HCT116 (cell line): ENCODE data around the gene NOL4L. TPM values are rescaled to one million over a fixed set of nuclear protein-coding genes. Genes with fewer than 3 reads are reported as not detected.

ENCODE experiments used
- ATAC-seq: fragments of 200-7000 bp; cut with Tn5 transposase; 2 replicates; pipeline ENCODE4 v1.9.1; 2020; ENCODE audit warnings: mild to moderate bottlenecking, moderate library complexity
- BruUV-seq: library from RNA; stranded (reverse); fragments of 400-500 nt; replicated peaks from 2 replicates; lab custom pipeline; 2021; lab: Mats Ljungman, UMichigan
- CTCF ChIA-PET: fragments of 300-600 bp; sonication (Branson Sonifier 250); formaldehyde crosslinking; loops from one replicate; lab custom pipeline; 2021; ENCODE audit warnings: antibody characterized with exemption; lab: Charles Lee
- POLR2A ChIA-PET: fragments of 300-600, 350-600 bp; sonication (Branson Sonifier 250); formaldehyde crosslinking; loops from one replicate; lab custom pipeline; 2021; ENCODE audit warnings: antibody characterized with exemption; lab: Charles Lee
- RAD21 ChIA-PET, 2 experiments: fragments of 300-600 bp; sonication (Branson Sonifier 250); formaldehyde crosslinking; loops; one replicate each; lab custom pipeline; 2023; ENCODE audit warnings: low total read pairs in 2 of 2; ENCODE audit not compliant: uncharacterized antibody in 2 of 2, unreplicated experiment in 2 of 2, low non-redundant PET in 1 of 2; lab: Charles Lee
- DNase-seq: peaks from one replicate; pipeline ENCODE4 v3.0.0-alpha.2; 2010; ENCODE audit warnings: low read depth, low spot score
- H2AFZ ChIP-seq: fragments of 200-600 bp; shearing (Covaris generic), sonication (generic); 2 replicates; pipeline ENCODE4 v1.6.1; 2017; ENCODE audit warnings: low read depth, mixed run types, mixed read lengths, antibody characterized with exemption, low read length; ENCODE audit not compliant: poor library complexity, severe bottlenecking
- H3K27ac ChIP-seq: 2 replicates; pipeline ENCODE4 v1.5.1; 2012; ENCODE audit warnings: low read depth, low read length
- H3K27me3 ChIP-seq: fragments of 200-600 bp; sonication (generic); 2 replicates; pipeline ENCODE4 v1.6.1; 2016; ENCODE audit warnings: mixed run types, low read length, mixed read lengths; ENCODE audit not compliant: insufficient read depth
- H3K36me3 ChIP-seq, 2 experiments: fragments of 200-500 bp in 1 of 2; fragments of 200-600 bp in 1 of 2; sonication (Bioruptor generic) in 1 of 2; sonication (generic) in 1 of 2; 2 replicates each; pipeline versions ENCODE4 v1.5.1 to v1.6.1; 2014 to 2016; ENCODE audit warnings: low read length in 2 of 2, inconsistent platforms in 1 of 2, mixed read lengths in 1 of 2, mixed run types in 1 of 2; ENCODE audit not compliant: insufficient read depth in 2 of 2, control insufficient read depth in 1 of 2
- H3K4me1 ChIP-seq, 2 experiments: fragments of 200-600 bp in 1 of 2; sonication (generic) in 1 of 2; 2 replicates each; pipeline versions ENCODE4 v1.5.1 to v1.6.1; 2012 to 2017; ENCODE audit warnings: low read length in 2 of 2, inconsistent platforms in 1 of 2, mild to moderate bottlenecking in 1 of 2, mixed read lengths in 1 of 2, mixed run types in 1 of 2, moderate library complexity in 1 of 2; ENCODE audit not compliant: insufficient read depth in 2 of 2, control insufficient read depth in 1 of 2
- H3K4me2 ChIP-seq: fragments of 200-600 bp; sonication (generic); 2 replicates; pipeline ENCODE4 v1.6.1; 2017; ENCODE audit warnings: mixed run types, low read length, mixed read lengths
- H3K4me3 ChIP-seq, 2 experiments: fragments of 200-600 bp in 1 of 2; sonication (generic) in 1 of 2; replicated peaks in 1 of 2; 2 replicates each; pipeline ENCODE4 v1.5.1; 2011 to 2016; ENCODE audit warnings: low read length in 2 of 2, control low read depth in 1 of 2, low read depth in 1 of 2, mild to moderate bottlenecking in 1 of 2, mixed read lengths in 1 of 2, mixed run types in 1 of 2
- H3K79me2 ChIP-seq: fragments of 200-600 bp; sonication (generic); 2 replicates; pipeline ENCODE4 v1.6.1; 2017; ENCODE audit warnings: mild to moderate bottlenecking, mixed run types, low read length, moderate library complexity, mixed read lengths; ENCODE audit not compliant: insufficient read depth
- H3K9ac ChIP-seq: fragments of 200-600 bp; sonication (generic); 2 replicates; pipeline ENCODE4 v1.6.1; 2016; ENCODE audit warnings: low read length, mixed read lengths
- H3K9me2 ChIP-seq: fragments of 200-600 bp; sonication (generic), shearing (Covaris generic); 2 replicates; pipeline ENCODE4 v1.6.1; 2017; ENCODE audit warnings: mixed run types, mild to moderate bottlenecking, moderate library complexity; ENCODE audit not compliant: insufficient read depth
- H3K9me3 ChIP-seq, 2 experiments: fragments of 200-500 bp in 1 of 2; fragments of 200-600 bp in 1 of 2; sonication (Bioruptor generic) in 1 of 2; sonication (generic) in 1 of 2; 2 replicates each; pipeline ENCODE4 v1.6.1; 2014 to 2017; ENCODE audit warnings: low read length in 2 of 2, mixed read lengths in 2 of 2, inconsistent platforms in 1 of 2, low read depth in 1 of 2, mild to moderate bottlenecking in 1 of 2, mixed run types in 1 of 2, moderate library complexity in 1 of 2; ENCODE audit not compliant: control insufficient read depth in 1 of 2, insufficient read depth in 1 of 2
- H4K20me1 ChIP-seq: fragments of 200-600 bp; sonication (generic), shearing (Covaris generic); 2 replicates; pipeline ENCODE4 v1.6.1; 2017; ENCODE audit warnings: mixed run types, mild to moderate bottlenecking, moderate library complexity; ENCODE audit not compliant: insufficient read depth
- ATF3 ChIP-seq: IDR thresholded peaks from 2 replicates; pipeline ENCODE4 v1.6.1; 2012
- CBX3 ChIP-seq: IDR thresholded peaks from 2 replicates; pipeline ENCODE4 v1.6.1; 2012; ENCODE audit warnings: low read depth
- CEBPB ChIP-seq: IDR thresholded peaks from 2 replicates; pipeline ENCODE4 v1.6.1; 2012; ENCODE audit warnings: low read depth
- CTCF ChIP-seq, 3 experiments: fragments of 200-600 bp in 1 of 3; sonication (generic) in 1 of 3; IDR thresholded peaks in 2 of 3; conservative IDR thresholded peaks in 1 of 3; 2 replicates each; pipeline ENCODE4 v1.5.1; 2012 to 2017; ENCODE audit warnings: low read depth in 2 of 3, low read length in 2 of 3, antibody characterized with exemption in 1 of 3, borderline replicate concordance in 1 of 3, control low read depth in 1 of 3, mild to moderate bottlenecking in 1 of 3, mixed read lengths in 1 of 3, mixed run types in 1 of 3, moderate library complexity in 1 of 3; ENCODE audit not compliant: insufficient read depth in 1 of 3
- EGR1 ChIP-seq: IDR thresholded peaks from 2 replicates; pipeline ENCODE4 v1.6.1; 2012; ENCODE audit warnings: low read depth
- ELF1 ChIP-seq: IDR thresholded peaks from 2 replicates; pipeline ENCODE4 v1.6.1; 2012; ENCODE audit warnings: low read depth, borderline replicate concordance
- EZH2phosphoT487 ChIP-seq: fragments of 200-600 bp; IDR thresholded peaks from 2 replicates; pipeline ENCODE4 v1.6.1; 2018; ENCODE audit warnings: antibody characterized with exemption, borderline replicate concordance
- MAX ChIP-seq: IDR thresholded peaks from 2 replicates; pipeline ENCODE4 v1.6.1; 2012
- POLR2A ChIP-seq: IDR thresholded peaks from 2 replicates; pipeline ENCODE4 v1.7.0; 2011; ENCODE audit warnings: borderline replicate concordance; ENCODE audit not compliant: insufficient read depth, insufficient read length; ENCODE audit errors: extremely low read depth
- SIN3A ChIP-seq: IDR thresholded peaks from 2 replicates; pipeline ENCODE4 v1.6.1; 2012; ENCODE audit warnings: low read depth
- SP1 ChIP-seq: IDR thresholded peaks from 2 replicates; pipeline ENCODE4 v1.6.1; 2012; ENCODE audit warnings: low read depth
- TCF7L2 ChIP-seq: IDR thresholded peaks from 2 replicates; pipeline ENCODE4 v1.7.0; 2011; ENCODE audit warnings: borderline replicate concordance, inconsistent platforms; ENCODE audit not compliant: insufficient read depth, insufficient read length; ENCODE audit errors: extremely low read depth
- ZFX ChIP-seq: fragments of 450-650 bp; IDR thresholded peaks from 2 replicates; pipeline ENCODE4 v1.6.1; 2017
- intact Hi-C: fragments of 100-400 bp; cut with micrococcal nuclease; formaldehyde crosslinking; loops from 2 replicates; pipeline ENCODE4 v1.10.0; 2022
- total RNA-seq: library from RNA; stranded (reverse); gene quantifications from one replicate; pipeline ENCODE4 v1.2.1, GENCODE V29; 2021; ENCODE audit not compliant: unreplicated experiment
- TF ChIP-seq, protein P1 (sequence below): IDR thresholded peaks from 2 replicates; pipeline ENCODE4 v1.6.1; 2011; ENCODE audit warnings: mild to moderate bottlenecking, low read length, moderate library complexity; ENCODE audit not compliant: insufficient replicate concordance; ENCODE audit errors: extremely low read depth

The NOL4L gene
- total RNA-seq, 1 experiment from 2014 or later = 5.9 TPM

DNA sequence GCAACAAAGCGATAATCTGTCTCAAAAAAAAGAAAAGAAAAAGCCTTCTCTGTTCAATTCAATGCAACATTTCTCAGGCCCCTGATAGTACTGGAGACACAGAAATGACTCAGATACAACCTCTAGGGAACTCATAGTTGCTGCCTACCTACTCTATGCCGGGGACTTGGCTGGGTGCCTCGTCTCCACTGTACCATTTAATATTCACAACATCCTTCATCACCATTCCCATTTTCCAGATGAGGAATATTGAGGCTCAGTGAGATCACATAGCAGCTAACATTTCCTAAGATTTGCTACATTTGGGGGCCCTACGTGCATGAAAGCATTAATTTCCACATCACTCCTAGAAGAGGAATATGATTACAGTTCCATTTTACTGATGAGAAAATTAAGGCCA is 7.5 kb downstream of the NOL4L start:
- no peaks in the 10 kb centered on the region for H3K9me3 ChIP-seq
- H3K27me3 ChIP-seq = no peaks in the 10 kb centered on the region
- H3K4me1 ChIP-seq = peaks cover 19 to 39% of the 10 kb centered on the region in 2 experiments
- no peaks in the 10 kb centered on the region for H3K36me3 ChIP-seq
- DNase-seq (no peak), ATAC-seq (no peak)
- POLR2A ChIA-PET = no interaction called here
- TF ChIP-seq MAX (no peak), ELF1 (no peak), TCF7L2 (no peak), ZFX (no peak), POLR2A (no peak), SIN3A (no peak)
- TF ChIP-seq, protein P1, sequence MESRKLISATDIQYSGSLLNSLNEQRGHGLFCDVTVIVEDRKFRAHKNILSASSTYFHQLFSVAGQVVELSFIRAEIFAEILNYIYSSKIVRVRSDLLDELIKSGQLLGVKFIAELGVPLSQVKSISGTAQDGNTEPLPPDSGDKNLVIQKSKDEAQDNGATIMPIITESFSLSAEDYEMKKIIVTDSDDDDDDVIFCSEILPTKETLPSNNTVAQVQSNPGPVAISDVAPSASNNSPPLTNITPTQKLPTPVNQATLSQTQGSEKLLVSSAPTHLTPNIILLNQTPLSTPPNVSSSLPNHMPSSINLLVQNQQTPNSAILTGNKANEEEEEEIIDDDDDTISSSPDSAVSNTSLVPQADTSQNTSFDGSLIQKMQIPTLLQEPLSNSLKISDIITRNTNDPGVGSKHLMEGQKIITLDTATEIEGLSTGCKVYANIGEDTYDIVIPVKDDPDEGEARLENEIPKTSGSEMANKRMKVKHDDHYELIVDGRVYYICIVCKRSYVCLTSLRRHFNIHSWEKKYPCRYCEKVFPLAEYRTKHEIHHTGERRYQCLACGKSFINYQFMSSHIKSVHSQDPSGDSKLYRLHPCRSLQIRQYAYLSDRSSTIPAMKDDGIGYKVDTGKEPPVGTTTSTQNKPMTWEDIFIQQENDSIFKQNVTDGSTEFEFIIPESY = no peak
- H3K9me2 ChIP-seq = no peaks in the 10 kb centered on the region
- no peak overlapping the region for H3K27ac ChIP-seq
- CTCF ChIA-PET = no interaction called here
- RAD21 ChIA-PET = no interaction called here
- no peak overlapping the region for H3K4me3 ChIP-seq
- H3K9ac ChIP-seq = no peak overlapping the region
- no peak overlapping the region for H3K4me2 ChIP-seq
- H3K79me2 ChIP-seq = no peaks in the 10 kb centered on the region; the same call in 1 of the 2 replicates
- H2AFZ ChIP-seq = no peak overlapping the region
- no peaks in the 10 kb centered on the region for H4K20me1 ChIP-seq
- intact Hi-C loops = no loop called here
- no TSS peak for BruUV-seq

- ATAC-seq (no peak), DNase-seq (no peak)
- Histone ChIP-seq H2AFZ (no peak overlapping the region), H3K4me3 (no peak overlapping the region), H3K4me2 (no peak overlapping the region), H3K36me3 (no peaks in the 10 kb centered on the region), H3K9me3 (no peaks in the 10 kb centered on the region), H4K20me1 (no peaks in the 10 kb centered on the region), H3K27ac (no peak overlapping the region), H3K27me3 (no peaks in the 10 kb centered on the region), H3K4me1 (peaks cover 19 to 36% of the 10 kb centered on the region in 2 experiments), H3K79me2 (no peaks in the 10 kb centered on the region; the same call in 1 of the 2 replicates), H3K9ac (no peak overlapping the region), H3K9me2 (no peaks in the 10 kb centered on the region)
- POLR2A ChIA-PET = no interaction called here
- no TSS peak for BruUV-seq
- RAD21 ChIA-PET = no interaction called here
- intact Hi-C loops = no loop called here
- CTCF ChIA-PET = no interaction called here
- TF ChIP-seq CEBPB (no peak), CTCF (IDR thresholded peaks at IDR 0.05 in 2 of 3, conservative IDR thresholded peaks at IDR 0.05 in 1 of 3; ENCODE audit: borderline replicate concordance in 1 of 3, insufficient read depth in 1 of 3, low read depth in 2 of 3, low read length in 2 of 3) (no peak), ZFX (no peak), EZH2phosphoT487 (no peak), ATF3 (no peak), SP1 (no peak), EGR1 (no peak), CBX3 (no peak)
- TF ChIP-seq, protein P1 = no peak
These were observed 8.1 kb downstream of the NOL4L start for GRCh38 chr20:32577023-32577422.
